IMR-90 (cell line): ENCODE results near the gene GBP7. TPM values are rescaled to one million over a fixed set of nuclear protein-coding genes. Genes with fewer than 3 reads are reported as not detected.
A peak's percentile ranks its signal among the peaks of the same experiment; 100 is the strongest.

Experiments used
- ATAC-seq: fragments of 200-7000 bp; cut with Tn5 transposase; 2 replicates; pipeline ENCODE4 v1.9.1; 2020; ENCODE audit warnings: low read depth, mild to moderate bottlenecking, moderate library complexity
- BruUV-seq: library from RNA; stranded (reverse); fragments of 400-500 nt; replicated peaks from 2 replicates; lab custom pipeline; 2021; lab: Mats Ljungman, UMichigan
- CTCF ChIA-PET: fragments of 300-600 bp; formaldehyde crosslinking; extraction: SDS; loops from one replicate; lab custom pipeline; 2021; ENCODE audit warnings: antibody characterized with exemption; lab: Yijun Ruan, JAX
- POLR2A ChIA-PET: fragments of 300-600 bp; sonication (Branson Sonifier 250); formaldehyde crosslinking; loops from one replicate; lab custom pipeline; 2022; ENCODE audit warnings: antibody characterized with exemption; ENCODE audit not compliant: unreplicated experiment; lab: Charles Lee
- DNase-seq: peaks from one replicate; pipeline ENCODE4 v3.0.0; 2013
- H2AFZ ChIP-seq: replicated peaks from 2 replicates; pipeline ENCODE3; 2013; ENCODE audit warnings: low read length, mild to moderate bottlenecking; ENCODE audit not compliant: poor library complexity
- H2AK5ac ChIP-seq: 2 replicates; pipeline ENCODE4 v1.6.1; 2013; ENCODE audit warnings: low read depth, low read length, inconsistent platforms
- H2AK9ac ChIP-seq: replicated peaks from 2 replicates; pipeline ENCODE3; 2013; ENCODE audit warnings: mild to moderate bottlenecking, low read depth, low read length, moderate library complexity; ENCODE audit not compliant: poor library complexity
- H2BK120ac ChIP-seq: 2 replicates; pipeline ENCODE4 v1.6.1; 2013; ENCODE audit warnings: low read depth, low read length, inconsistent platforms
- H2BK15ac ChIP-seq: 3 replicates; pipeline ENCODE4 v1.6.1; 2013; ENCODE audit warnings: low read depth, low read length, inconsistent platforms
- H2BK20ac ChIP-seq: 2 replicates; pipeline ENCODE4 v1.6.1; 2013; ENCODE audit warnings: low read depth, mild to moderate bottlenecking, inconsistent platforms, low read length, moderate library complexity
- H2BK5ac ChIP-seq: 2 replicates; pipeline ENCODE4 v1.6.1; 2013; ENCODE audit warnings: mild to moderate bottlenecking, low read depth, low read length, inconsistent platforms; ENCODE audit not compliant: poor library complexity, severe bottlenecking
- H3K14ac ChIP-seq: replicated peaks from 2 replicates; pipeline ENCODE4 v1.6.1; 2013; ENCODE audit warnings: low read depth, low read length, inconsistent platforms
- H3K18ac ChIP-seq: 2 replicates; pipeline ENCODE4 v1.6.1; 2013; ENCODE audit warnings: low read depth, low read length, control low read depth
- H3K23ac ChIP-seq: 2 replicates; pipeline ENCODE4 v1.6.1; 2013; ENCODE audit warnings: low read depth, low read length, inconsistent platforms
- H3K27ac ChIP-seq: 2 replicates; pipeline ENCODE4 v1.5.1; 2013; ENCODE audit warnings: mild to moderate bottlenecking, control low read depth, low read length; ENCODE audit not compliant: insufficient read depth
- H3K27me3 ChIP-seq: 2 replicates; pipeline ENCODE4 v1.6.1; 2013; ENCODE audit warnings: low read length; ENCODE audit not compliant: control insufficient read depth, insufficient read depth
- H3K36me3 ChIP-seq: 2 replicates; pipeline ENCODE4 v1.6.1; 2013; ENCODE audit warnings: low read length, mixed read lengths; ENCODE audit not compliant: control insufficient read depth, insufficient read depth
- H3K4ac ChIP-seq: 2 replicates; pipeline ENCODE4 v1.6.1; 2013; ENCODE audit warnings: low read depth, low read length, inconsistent platforms
- H3K4me1 ChIP-seq: 2 replicates; pipeline ENCODE4 v1.6.1; 2013; ENCODE audit warnings: low read length, mixed read lengths; ENCODE audit not compliant: control insufficient read depth, insufficient read depth
- H3K4me2 ChIP-seq: 2 replicates; pipeline ENCODE4 v1.6.1; 2013; ENCODE audit warnings: low read depth, mild to moderate bottlenecking, control low read depth, low read length, moderate library complexity
- H3K4me3 ChIP-seq: 2 replicates; pipeline ENCODE4 v1.5.1; 2013; ENCODE audit warnings: low read depth, mild to moderate bottlenecking, control low read depth, low read length, moderate library complexity; ENCODE audit not compliant: insufficient read depth
- H3K56ac ChIP-seq: 2 replicates; pipeline ENCODE4 v1.6.1; 2013; ENCODE audit warnings: low read length, inconsistent platforms; ENCODE audit not compliant: insufficient read depth; ENCODE audit errors: extremely low read depth
- H3K79me1 ChIP-seq, 2 experiments: 2 replicates each; pipeline ENCODE4 v1.6.1; 2013; ENCODE audit warnings: low read length in 2 of 2, inconsistent platforms in 1 of 2, low read depth in 1 of 2
- H3K9ac ChIP-seq: 2 replicates; pipeline ENCODE4 v1.6.1; 2013; ENCODE audit warnings: low read depth, low read length, control low read depth
- H3K9me1 ChIP-seq: 2 replicates; pipeline ENCODE4 v1.6.1; 2013; ENCODE audit warnings: low read length, inconsistent platforms; ENCODE audit not compliant: insufficient read depth
- H3K9me3 ChIP-seq: 2 replicates; pipeline ENCODE4 v1.6.1; 2013; ENCODE audit warnings: low read length; ENCODE audit not compliant: control insufficient read depth, insufficient read depth
- H4K20me1 ChIP-seq: 2 replicates; pipeline ENCODE4 v1.6.1; 2013; ENCODE audit warnings: low read length, inconsistent platforms; ENCODE audit not compliant: insufficient read depth
- H4K5ac ChIP-seq: 2 replicates; pipeline ENCODE4 v1.6.1; 2013; ENCODE audit warnings: mild to moderate bottlenecking, low read depth, low read length, control low read depth
- H4K8ac ChIP-seq, 2 experiments: 2 replicates each; pipeline ENCODE4 v1.6.1; 2013; ENCODE audit warnings: low read depth in 2 of 2, low read length in 2 of 2, control low read depth in 1 of 2, inconsistent platforms in 1 of 2
- H4K91ac ChIP-seq: 2 replicates; pipeline ENCODE4 v1.6.1; 2013; ENCODE audit warnings: low read depth, low read length, inconsistent platforms; ENCODE audit not compliant: insufficient read depth
- BHLHE40 ChIP-seq: fragments of 150-350 bp; IDR thresholded peaks from 2 replicates; pipeline ENCODE4 v1.6.1; 2016; ENCODE audit warnings: mild to moderate bottlenecking, low read depth, low read length
- CEBPB ChIP-seq: IDR thresholded peaks from 2 replicates; pipeline ENCODE4 v1.6.1; 2012; ENCODE audit warnings: low read depth, low read length, improper control_type of control experiment
- CHD1 ChIP-seq: IDR thresholded peaks from 2 replicates; pipeline ENCODE4 v1.6.1; 2012; ENCODE audit warnings: low read depth, low read length, improper control_type of control experiment
- CTCF ChIP-seq: conservative IDR thresholded peaks from 2 replicates; pipeline ENCODE4 v1.5.1; 2012; ENCODE audit warnings: mild to moderate bottlenecking, low read depth, low read length, improper control_type of control experiment
- ELK1 ChIP-seq: fragments of 150-350 bp; IDR thresholded peaks from 2 replicates; pipeline ENCODE4 v1.6.1; 2016; ENCODE audit warnings: low read depth, mild to moderate bottlenecking, low read length, moderate library complexity, borderline replicate concordance
- FOS ChIP-seq: fragments of 150-350 bp; IDR thresholded peaks from 2 replicates; pipeline ENCODE4 v1.6.1; 2016; ENCODE audit warnings: low read depth, low read length
- MAFK ChIP-seq: IDR thresholded peaks from 2 replicates; pipeline ENCODE4 v1.6.1; 2012; ENCODE audit warnings: low read depth, low read length, improper control_type of control experiment
- MAZ ChIP-seq: IDR thresholded peaks from 2 replicates; pipeline ENCODE4 v1.6.1; 2012; ENCODE audit warnings: low read depth, mild to moderate bottlenecking, low read length, improper control_type of control experiment, moderate library complexity, borderline replicate concordance
- MXI1 ChIP-seq: IDR thresholded peaks from 2 replicates; pipeline ENCODE4 v1.6.1; 2012; ENCODE audit warnings: low read depth, mild to moderate bottlenecking, low read length, moderate library complexity, borderline replicate concordance
- NFE2L2 ChIP-seq: fragments of 150-350 bp; IDR thresholded peaks from 2 replicates; pipeline ENCODE4 v1.6.1; 2016; ENCODE audit warnings: low read depth, mild to moderate bottlenecking, low read length
- POLR2A ChIP-seq: IDR thresholded peaks from 2 replicates; pipeline ENCODE4 v1.6.1; 2012; ENCODE audit warnings: mild to moderate bottlenecking, low read depth, low read length
- RAD21 ChIP-seq: IDR thresholded peaks from 2 replicates; pipeline ENCODE4 v1.6.1; 2012; ENCODE audit warnings: low read length, improper control_type of control experiment
- RCOR1 ChIP-seq: IDR thresholded peaks from 2 replicates; pipeline ENCODE4 v1.6.1; 2012; ENCODE audit warnings: mild to moderate bottlenecking, low read length, improper control_type of control experiment; ENCODE audit not compliant: insufficient replicate concordance
- RFX5 ChIP-seq: IDR thresholded peaks from 2 replicates; pipeline ENCODE4 v1.8.0; 2012; ENCODE audit warnings: low read depth, mild to moderate bottlenecking, low read length, moderate library complexity
- SMC3 ChIP-seq: fragments of 150-350 bp; IDR thresholded peaks from 2 replicates; pipeline ENCODE4 v1.6.1; 2016; ENCODE audit warnings: low read depth, mild to moderate bottlenecking, antibody characterized with exemption, low read length, moderate library complexity
- USF2 ChIP-seq: fragments of 150-350 bp; IDR thresholded peaks from 2 replicates; pipeline ENCODE4 v1.6.1; 2017; ENCODE audit warnings: mild to moderate bottlenecking, antibody characterized with exemption, low read length, low read depth
- WGBS, 2 experiments: methylation state at CpG; one replicate each; pipeline versions ENCODE4 v1.1.5 to v1.1.7; 2013; ENCODE audit warnings: missing lambda C conversion rate in 2 of 2; ENCODE audit not compliant: insufficient read length in 1 of 2; ENCODE audit errors: extremely low coverage in 2 of 2; 5-methylcytosine and 5-hydroxymethylcytosine counted together
- dilution Hi-C: fragments of 300-500 bp; cut with HindIII; formaldehyde crosslinking; loops from one replicate; pipeline ENCODE4 v1.14.3; 2018; ENCODE audit warnings: low sequenced_read_pairs; ENCODE audit not compliant: unreplicated experiment
- in situ Hi-C: fragments of 300-500 bp; cut with MboI; formaldehyde crosslinking; loops from 3 replicates; pipeline ENCODE4 v1.14.3; 2019; ENCODE audit warnings: low sequenced_read_pairs, inconsistent platforms, mixed read lengths
- intact Hi-C: fragments of 100-400 bp; cut with micrococcal nuclease; formaldehyde crosslinking; loops from 2 replicates; pipeline ENCODE4 v1.10.0; 2022
- polyA plus RNA-seq, 3 experiments: library from polyadenylated mRNA; depleted of rRNA; stranded (reverse); fragments of >200 nt; gene quantifications; 2 replicates each; pipeline ENCODE4 v1.2.3, GENCODE V29; 2012; ENCODE audit warnings: low replicate concordance in 1 of 3
- total RNA-seq: library from RNA; depleted of rRNA; stranded (reverse); fragments of >200 nt; gene quantifications from 2 replicates; pipeline ENCODE4 v1.2.3, GENCODE V29; 2012

Gene GBP7
- total and polyA plus RNA-seq, 2 of the 4 experiments (the other 2 are of a cell fraction), result not detected

- H3K23ac ChIP-seq, result no peak overlapping the region
- H4K8ac ChIP-seq, result no peak overlapping the region
- no peak overlapping the region for H3K4me2 ChIP-seq
- BruUV-seq, result no TSS peak
- no peak overlapping the region for H2BK20ac ChIP-seq
- H3K4me3 ChIP-seq, result no peak overlapping the region
- H3K79me1 ChIP-seq, result no peaks in the 10 kb centered on the region
- no peak overlapping the region for H3K27ac ChIP-seq
- H3K9ac ChIP-seq, result no peak overlapping the region
- H3K4me1 ChIP-seq, result no peaks in the 10 kb centered on the region
- no peaks in the 10 kb centered on the region; the same call in 1 of the 2 replicates for H3K27me3 ChIP-seq
- no peaks in the 10 kb centered on the region for H3K9me1 ChIP-seq
- ChIA-PET POLR2A (no interaction called here), CTCF (interaction anchor here (1.0 to 1.4 kb wide), 2 partner anchors 11 to 13 kb away, joined by 3 to 4 read pairs; no protein-coding TSS in a partner anchor)
- intact Hi-C loops (no loop called here), dilution Hi-C loops (no loop called here), in situ Hi-C loops (no loop called here)
- H3K36me3 ChIP-seq, result no peaks in the 10 kb centered on the region
- H3K4ac ChIP-seq, result no peak overlapping the region
- H3K14ac ChIP-seq, result no peak overlapping the region
- no peak overlapping the region for H4K91ac ChIP-seq
- no peak overlapping the region for H2AK5ac ChIP-seq
- H4K20me1 ChIP-seq, result no peaks in the 10 kb centered on the region
- H2BK5ac ChIP-seq, result no peak overlapping the region
- H2AFZ ChIP-seq, result no peak overlapping the region
- no peak overlapping the region for H3K18ac ChIP-seq
- ATAC-seq (peak; percentile 37; the same call in 1 of the 2 replicates), DNase-seq (no peak)
- TF ChIP-seq MAZ, result no peak
- no peak for TF ChIP-seq ELK1
- TF ChIP-seq RCOR1, result no peak
- no peak for TF ChIP-seq FOS
- TF ChIP-seq MXI1, result no peak
- no peak for TF ChIP-seq POLR2A
- TF ChIP-seq CTCF, result no peak
- no peak for TF ChIP-seq RAD21
- no peak for TF ChIP-seq CHD1
- TF ChIP-seq BHLHE40, result no peak
- no peak for TF ChIP-seq MAFK
- no peak for TF ChIP-seq USF2
- TF ChIP-seq SMC3, result no peak
- TF ChIP-seq CEBPB, result no peak
- TF ChIP-seq NFE2L2, result no peak
- TF ChIP-seq RFX5, result no peak
- H4K5ac ChIP-seq, result no peak overlapping the region
- H3K56ac ChIP-seq, result no peak overlapping the region
- no CpG with 5 or more reads among the region's 4 CpGs for WGBS, 2 experiments
- H2BK15ac ChIP-seq, result no peak overlapping the region
- H2AK9ac ChIP-seq, result no peak overlapping the region
- no peaks in the 10 kb centered on the region for H3K9me3 ChIP-seq
- H2BK120ac ChIP-seq, result no peak overlapping the region
Measured at GRCh38 chr1:89190017-89190416, 14.2 kb upstream of the GBP7 start.
